ENCODE data around the gene LBHD2. TPM values are rescaled to one million over a fixed set of nuclear protein-coding genes. Genes with fewer than 3 reads are reported as not detected.

The LBHD2 gene
- total and polyA plus RNA-seq, 11 donors = 0.19 TPM; not detected in 10

DNA sequence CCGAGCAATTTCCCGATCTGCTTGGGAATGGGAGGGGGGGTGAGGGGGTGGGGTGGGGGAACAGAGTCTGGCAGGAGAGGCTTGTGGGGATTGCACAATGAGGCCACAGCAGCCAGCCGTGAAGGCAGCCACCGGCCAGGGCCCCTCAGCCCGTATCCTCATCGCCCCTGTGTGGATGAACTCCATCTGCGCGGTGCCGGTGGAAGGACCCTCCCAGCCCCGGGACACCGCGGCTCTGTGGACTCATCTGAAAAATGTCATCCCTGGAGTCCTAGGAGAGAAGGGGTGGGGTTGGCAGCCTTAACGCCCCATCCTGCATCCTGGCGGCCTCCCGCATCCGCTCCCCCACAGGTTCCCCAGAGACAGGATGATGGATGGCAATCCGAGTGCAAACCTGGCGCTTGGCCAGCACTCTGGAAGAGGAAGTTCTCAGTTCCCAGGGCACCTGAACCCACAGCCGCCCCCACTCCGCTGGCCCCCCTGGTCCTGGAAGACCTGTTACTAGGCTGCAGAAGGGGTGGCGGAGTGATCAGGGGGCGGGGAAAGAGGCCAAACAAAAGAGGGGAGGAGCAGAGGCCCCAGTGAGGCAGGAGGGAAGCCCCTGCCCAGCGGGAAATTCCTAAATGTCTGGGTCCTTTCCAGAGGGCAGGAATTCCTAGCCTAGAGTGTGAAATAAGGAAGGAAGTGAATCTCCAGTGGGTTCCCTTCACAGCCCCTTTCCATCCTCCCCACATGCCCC, 38.0 kb downstream of the LBHD2 start:
- 12 to 39% (median 22%) methylated on average over 5 to 23 of the region's 23 CpGs for WGBS, 4 donors
- intact Hi-C loops (cut with DNase I) = loop anchor here in 1 of 10 donors (5.0 kb wide), 1 partner anchor 65 kb away; no protein-coding TSS in a partner anchor
- ATAC-seq (peak; percentile 25 to 52 (median 44)), DNase-seq (peak; percentile 87 to 93 (median 89))
- Histone ChIP-seq H3K4me1 (peaks cover 3 to 87% (median 70%) of the 10 kb centered on the region in 12 donors), H3K27me3 (no peaks in the 10 kb centered on the region), H3K9me3 (no peaks in the 10 kb centered on the region), H3K27ac (peak overlapping the region; percentile 89 to 99 (median 93)), H3K4me3 (peak overlapping the region in 10 of 12 donors; percentile 62 to 94 (median 76)), H3K36me3 (peaks cover 0 to 13% (median 0%) of the 10 kb centered on the region in 9 donors)
- no peak for TF ChIP-seq POLR2A (IDR thresholded peaks at IDR 0.05)
- TF ChIP-seq, protein P1, sequence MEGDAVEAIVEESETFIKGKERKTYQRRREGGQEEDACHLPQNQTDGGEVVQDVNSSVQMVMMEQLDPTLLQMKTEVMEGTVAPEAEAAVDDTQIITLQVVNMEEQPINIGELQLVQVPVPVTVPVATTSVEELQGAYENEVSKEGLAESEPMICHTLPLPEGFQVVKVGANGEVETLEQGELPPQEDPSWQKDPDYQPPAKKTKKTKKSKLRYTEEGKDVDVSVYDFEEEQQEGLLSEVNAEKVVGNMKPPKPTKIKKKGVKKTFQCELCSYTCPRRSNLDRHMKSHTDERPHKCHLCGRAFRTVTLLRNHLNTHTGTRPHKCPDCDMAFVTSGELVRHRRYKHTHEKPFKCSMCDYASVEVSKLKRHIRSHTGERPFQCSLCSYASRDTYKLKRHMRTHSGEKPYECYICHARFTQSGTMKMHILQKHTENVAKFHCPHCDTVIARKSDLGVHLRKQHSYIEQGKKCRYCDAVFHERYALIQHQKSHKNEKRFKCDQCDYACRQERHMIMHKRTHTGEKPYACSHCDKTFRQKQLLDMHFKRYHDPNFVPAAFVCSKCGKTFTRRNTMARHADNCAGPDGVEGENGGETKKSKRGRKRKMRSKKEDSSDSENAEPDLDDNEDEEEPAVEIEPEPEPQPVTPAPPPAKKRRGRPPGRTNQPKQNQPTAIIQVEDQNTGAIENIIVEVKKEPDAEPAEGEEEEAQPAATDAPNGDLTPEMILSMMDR (IDR thresholded peaks at IDR 0.05) = no peak

DNA sequence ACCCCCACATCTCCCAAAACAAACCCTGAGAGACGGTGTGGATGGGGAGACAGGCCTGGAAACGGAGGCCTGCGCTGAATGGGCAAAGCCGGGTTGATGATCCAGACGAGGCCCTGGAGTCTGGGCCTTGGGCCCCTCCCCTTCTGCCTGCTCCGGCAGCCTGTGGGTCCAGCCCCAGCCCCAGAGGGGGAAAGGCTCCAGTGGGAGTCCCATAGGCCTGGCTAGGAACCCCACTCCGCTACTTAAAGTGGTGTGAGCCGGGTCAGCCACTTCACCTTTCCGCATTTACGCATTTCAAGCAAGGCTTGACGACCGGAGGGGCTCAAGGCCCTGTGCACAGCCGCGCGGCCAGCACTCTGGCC, 38.6 kb downstream of the LBHD2 start:
- Histone ChIP-seq H3K36me3 (peaks cover 0 to 17% (median 0%) of the 10 kb centered on the region in 9 donors), H3K4me1 (peaks cover 3 to 87% (median 71%) of the 10 kb centered on the region in 12 donors), H3K9me3 (no peaks in the 10 kb centered on the region), H3K27ac (peak overlapping the region; percentile 89 to 99 (median 93)), H3K4me3 (peak overlapping the region in 11 of 12 donors; percentile 62 to 94 (median 74)), H3K27me3 (no peaks in the 10 kb centered on the region)
- DNase-seq (peak in 2 of 5 donors; percentile 67 to 75), ATAC-seq (peak in 1 of 4 donors; percentile 3)
- intact Hi-C loops (cut with DNase I) = loop anchor here in 1 of 10 donors (5.0 kb wide), 1 partner anchor 65 kb away; no protein-coding TSS in a partner anchor
- TF ChIP-seq, protein P1 (IDR thresholded peaks at IDR 0.05) = no peak
- no peak for TF ChIP-seq POLR2A (IDR thresholded peaks at IDR 0.05)
- 18 to 33% (median 20%) methylated on average over 12 to 15 of the region's 15 CpGs for WGBS, 4 donors

DNA sequence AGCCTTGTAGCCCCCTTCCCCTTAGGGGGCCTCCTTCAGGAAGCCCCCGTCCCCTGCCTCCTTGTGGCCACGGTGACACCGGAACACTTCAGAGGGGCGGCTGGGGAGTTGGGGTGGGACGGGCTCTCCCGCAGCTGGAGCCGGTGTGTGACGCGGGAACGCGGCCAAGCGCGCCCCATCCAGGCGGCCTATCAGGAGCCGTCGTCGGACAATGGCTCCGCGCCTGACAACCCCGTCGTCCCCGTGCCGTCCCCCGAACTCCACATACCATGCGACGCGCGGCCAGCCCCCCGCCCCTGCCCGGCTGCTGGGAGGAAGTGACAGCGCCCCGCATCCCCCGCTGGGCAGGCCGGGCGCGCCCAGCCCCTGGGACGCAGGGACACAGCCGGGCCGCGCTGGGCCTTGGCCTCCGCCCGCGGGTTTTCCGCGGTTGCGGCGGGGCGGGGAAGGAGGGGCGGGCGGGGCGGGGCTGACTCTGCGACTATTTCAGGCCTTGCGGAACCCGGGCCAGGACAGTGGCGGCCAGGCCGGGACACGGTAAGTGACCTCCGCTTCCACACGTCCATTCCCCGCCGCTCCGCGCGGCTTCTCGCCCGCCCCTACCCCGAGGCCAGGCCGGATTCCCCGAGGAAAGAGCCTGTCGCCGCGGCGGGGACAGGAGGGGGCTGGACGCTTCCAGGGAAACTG, 39.1 kb downstream of the LBHD2 start, which contains the start of gene TNFAIP2:
Gene TNFAIP2, plus strand, starts transcription at position 515 of the 687 bp plus-strand sequence. CDS start 2,997 bp downstream, outside the sequence.
- 1 to 20% (median 1%) methylated on average over 1 to 74 of the region's 74 CpGs for WGBS, 4 donors
- DNase-seq (peak; percentile 74 to 91 (median 80)), ATAC-seq (peak in 3 of 4 donors; percentile 29 to 72 (median 65))
- intact Hi-C loops (cut with DNase I) = loop anchor here in 1 of 10 donors (5.0 kb wide), 1 partner anchor 64 kb away; no protein-coding TSS in a partner anchor
- Histone ChIP-seq H3K27me3 (no peaks in the 10 kb centered on the region), H3K27ac (peak within 1 kb of the TSS; percentile 89 to 99 (median 93)), H3K4me1 (peaks cover 3 to 90% (median 70%) of the 10 kb centered on the region in 12 donors), H3K9me3 (no peaks in the 10 kb centered on the region), H3K36me3 (peaks cover 0 to 22% (median 0%) of the 10 kb centered on the region in 9 donors), H3K4me3 (peak within 1 kb of the TSS; percentile 62 to 94 (median 76))
- peak in 1 of 2 donors; percentile 84 for TF ChIP-seq POLR2A (IDR thresholded peaks at IDR 0.05)
- TF ChIP-seq, protein P1 (IDR thresholded peaks at IDR 0.05) = peak in 1 of 12 donors; percentile 8
